GM10847 (cell line): ENCODE data around the gene TRIM72.

Experiments used
- POLR2A ChIP-seq: IDR thresholded peaks from 2 replicates; pipeline ENCODE4 v1.6.1; 2011; ENCODE audit not compliant: insufficient read length; ENCODE audit errors: extremely low read depth

Gene TRIM72

DNA sequence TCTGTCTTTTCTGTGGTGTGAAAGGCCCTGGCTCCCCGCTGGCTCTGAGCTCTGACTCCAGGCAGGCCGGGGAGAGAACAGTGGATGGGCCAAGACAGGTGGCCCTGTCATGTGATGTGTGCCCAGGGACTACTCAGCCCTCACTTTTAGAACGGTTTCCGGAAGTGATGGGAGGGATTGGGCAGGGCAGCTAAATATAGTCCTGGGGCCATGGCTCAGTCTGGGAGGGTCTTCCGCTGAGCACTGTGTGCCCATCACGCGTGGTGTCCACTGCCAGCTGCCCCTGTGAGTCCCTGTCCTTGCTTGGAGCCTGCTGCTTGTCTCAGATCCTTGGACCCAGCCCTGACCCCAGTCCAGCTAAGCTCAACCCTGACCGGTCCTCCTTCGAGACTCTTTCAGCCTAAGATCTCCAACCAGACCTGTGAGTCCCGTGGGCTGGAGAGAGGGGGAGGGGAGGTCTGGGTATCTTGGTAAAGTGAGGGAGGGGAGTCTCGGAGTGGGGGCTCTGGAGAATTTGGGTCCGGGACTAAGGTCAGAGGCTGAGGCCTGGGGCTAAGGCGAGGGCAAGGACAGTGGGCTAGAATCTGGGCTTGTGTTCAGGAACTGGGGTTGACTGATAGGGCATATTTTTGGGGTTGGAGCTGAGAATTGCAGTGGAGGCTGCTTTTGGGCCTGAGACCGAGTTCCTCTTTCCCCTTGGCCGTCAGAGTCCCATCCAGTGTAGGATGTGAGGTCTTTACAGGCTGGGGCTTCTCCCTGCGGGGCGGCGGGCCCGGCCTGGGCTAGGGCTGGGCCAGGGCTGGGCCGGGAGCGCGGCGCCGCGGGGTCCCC is at the start of gene TRIM72:
Gene TRIM72 (plus strand): TSS at position 243 of the 831 bp plus-strand sequence. CDS start 620 bp downstream, outside the sequence.
- TF ChIP-seq POLR2A, result no peak

DNA sequence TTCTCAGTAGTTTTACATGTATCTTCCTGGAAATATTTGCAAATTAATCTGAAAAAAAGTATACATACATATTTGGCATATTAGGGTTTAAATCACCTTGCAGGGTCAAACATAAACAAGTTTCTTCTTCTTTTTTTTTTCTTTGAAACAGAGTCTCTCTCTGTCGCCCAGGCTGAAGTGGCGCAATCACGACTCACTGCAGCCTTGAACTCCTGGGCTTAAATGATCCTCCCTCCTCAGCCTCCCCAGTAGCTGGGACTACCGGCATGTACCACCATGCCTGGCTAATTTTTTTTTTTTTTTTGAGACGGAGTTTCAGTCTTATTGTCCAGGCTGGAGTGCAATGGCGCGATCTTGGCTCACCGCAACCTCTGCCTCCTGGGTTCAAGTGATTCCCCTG is 46.6 kb upstream of the TRIM72 start:
- no peak for TF ChIP-seq POLR2A

- TF ChIP-seq POLR2A, result no peak
Measured at GRCh38 chr16:31168848-31169247, 45.1 kb upstream of the TRIM72 start.

GRCh38 chr16:31177136-31177535 is 36.8 kb upstream of the TRIM72 start:
- TF ChIP-seq POLR2A, result no peak

- TF ChIP-seq POLR2A, result no peak
Measured at GRCh38 chr16:31179219-31179746, 34.6 kb upstream of the TRIM72 start.

DNA sequence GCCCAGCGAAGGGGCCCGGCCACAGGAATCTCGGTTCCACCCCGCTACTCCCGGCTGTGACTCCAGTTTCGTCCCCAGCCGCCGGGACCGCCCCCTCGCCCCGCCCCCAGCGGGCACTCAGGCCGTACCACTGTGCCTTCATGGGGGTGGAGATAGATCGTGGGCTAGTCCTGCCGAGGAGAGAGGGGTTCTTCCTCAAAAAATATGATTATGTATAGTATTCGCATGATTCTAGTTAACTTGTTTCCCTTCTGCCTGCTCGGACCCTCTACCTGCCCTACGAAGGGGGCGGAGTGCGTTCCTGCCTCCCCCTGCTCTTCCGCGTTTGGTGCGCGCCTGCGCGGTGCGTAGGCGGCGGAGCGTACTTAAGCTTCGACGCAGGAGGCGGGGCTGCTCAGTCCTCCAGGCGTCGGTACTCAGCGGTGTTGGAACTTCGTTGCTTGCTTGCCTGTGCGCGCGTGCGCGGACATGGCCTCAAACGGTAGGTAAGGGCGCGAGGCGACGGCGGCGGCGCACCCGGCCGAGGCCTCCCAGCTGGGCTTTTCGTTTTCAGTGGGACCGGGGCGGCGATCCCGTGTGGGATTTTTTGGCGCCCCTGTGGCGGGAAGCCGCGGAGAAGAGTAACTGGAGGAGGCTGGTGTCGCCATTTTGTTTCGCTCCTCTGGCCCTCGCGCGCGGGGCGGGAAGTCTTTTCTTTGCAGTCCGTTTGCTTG is 34.0 kb upstream of the TRIM72 start, which contains the start of gene FUS:
Gene FUS (plus strand): TSS at position 393 of the 713 bp plus-strand sequence. CDS start 76 bp downstream, at position 469.
- TF ChIP-seq POLR2A, result peak; percentile 100

GRCh38 chr16:31181102-31181830 is 32.7 kb upstream of the TRIM72 start:
- TF ChIP-seq POLR2A, result no peak

- TF ChIP-seq POLR2A, result no peak
Measured at GRCh38 chr16:31182391-31182790, 31.5 kb upstream of the TRIM72 start.

DNA sequence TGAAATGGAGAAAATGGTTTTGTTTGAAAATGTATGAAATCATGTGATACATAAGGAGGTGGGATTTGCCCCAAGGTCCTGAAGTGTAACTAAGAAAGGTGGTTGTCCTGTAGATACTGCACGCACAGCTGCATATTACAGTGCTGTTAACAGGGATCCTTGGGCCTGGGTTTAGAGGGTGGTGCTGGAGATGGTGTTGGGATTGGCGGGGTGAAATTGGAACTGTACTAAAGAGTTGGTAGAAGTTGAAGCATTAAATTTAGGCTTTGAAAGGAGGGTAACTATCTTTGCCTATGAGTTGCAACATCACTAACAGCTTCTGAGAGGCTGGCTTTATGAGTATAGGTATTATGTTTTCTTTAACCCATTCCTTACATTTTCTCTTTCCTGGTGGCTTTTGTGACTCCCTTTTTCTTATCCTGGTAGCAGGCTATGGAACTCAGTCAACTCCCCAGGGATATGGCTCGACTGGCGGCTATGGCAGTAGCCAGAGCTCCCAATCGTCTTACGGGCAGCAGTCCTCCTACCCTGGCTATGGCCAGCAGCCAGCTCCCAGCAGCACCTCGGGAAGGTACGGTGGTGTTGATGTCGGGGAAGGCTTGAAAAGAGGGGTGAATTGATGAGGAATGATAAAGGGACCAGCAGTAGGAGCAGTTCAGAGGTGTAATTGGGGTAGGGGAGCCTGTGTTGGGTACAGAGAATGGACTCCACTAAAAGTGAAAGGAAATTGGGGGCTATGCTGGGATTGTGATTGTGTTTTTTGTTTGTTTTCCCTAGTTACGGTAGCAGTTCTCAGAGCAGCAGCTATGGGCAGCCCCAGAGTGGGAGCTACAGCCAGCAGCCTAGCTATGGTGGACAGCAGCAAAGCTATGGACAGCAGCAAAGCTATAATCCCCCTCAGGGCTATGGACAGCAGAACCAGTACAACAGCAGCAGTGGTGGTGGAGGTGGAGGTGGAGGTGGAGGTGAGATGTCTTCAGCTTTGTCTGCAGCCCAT is 30.2 kb upstream of the TRIM72 start:
- no peak for TF ChIP-seq POLR2A

DNA sequence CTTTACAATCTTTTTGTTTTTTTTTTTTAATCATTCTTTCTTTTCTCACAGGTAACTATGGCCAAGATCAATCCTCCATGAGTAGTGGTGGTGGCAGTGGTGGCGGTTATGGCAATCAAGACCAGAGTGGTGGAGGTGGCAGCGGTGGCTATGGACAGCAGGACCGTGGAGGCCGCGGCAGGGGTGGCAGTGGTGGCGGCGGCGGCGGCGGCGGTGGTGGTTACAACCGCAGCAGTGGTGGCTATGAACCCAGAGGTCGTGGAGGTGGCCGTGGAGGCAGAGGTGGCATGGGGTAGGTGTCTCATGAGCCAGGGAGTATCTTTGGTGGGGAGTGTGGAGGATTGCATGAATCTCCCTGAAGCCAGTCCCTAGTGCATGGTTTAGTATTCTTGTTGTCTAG is 29.0 kb upstream of the TRIM72 start:
- no peak for TF ChIP-seq POLR2A

GRCh38 chr16:31185339-31185738 is 28.6 kb upstream of the TRIM72 start:
- TF ChIP-seq POLR2A, result no peak

GRCh38 chr16:31186176-31186575 is 27.7 kb upstream of the TRIM72 start:
- TF ChIP-seq POLR2A, result no peak

DNA sequence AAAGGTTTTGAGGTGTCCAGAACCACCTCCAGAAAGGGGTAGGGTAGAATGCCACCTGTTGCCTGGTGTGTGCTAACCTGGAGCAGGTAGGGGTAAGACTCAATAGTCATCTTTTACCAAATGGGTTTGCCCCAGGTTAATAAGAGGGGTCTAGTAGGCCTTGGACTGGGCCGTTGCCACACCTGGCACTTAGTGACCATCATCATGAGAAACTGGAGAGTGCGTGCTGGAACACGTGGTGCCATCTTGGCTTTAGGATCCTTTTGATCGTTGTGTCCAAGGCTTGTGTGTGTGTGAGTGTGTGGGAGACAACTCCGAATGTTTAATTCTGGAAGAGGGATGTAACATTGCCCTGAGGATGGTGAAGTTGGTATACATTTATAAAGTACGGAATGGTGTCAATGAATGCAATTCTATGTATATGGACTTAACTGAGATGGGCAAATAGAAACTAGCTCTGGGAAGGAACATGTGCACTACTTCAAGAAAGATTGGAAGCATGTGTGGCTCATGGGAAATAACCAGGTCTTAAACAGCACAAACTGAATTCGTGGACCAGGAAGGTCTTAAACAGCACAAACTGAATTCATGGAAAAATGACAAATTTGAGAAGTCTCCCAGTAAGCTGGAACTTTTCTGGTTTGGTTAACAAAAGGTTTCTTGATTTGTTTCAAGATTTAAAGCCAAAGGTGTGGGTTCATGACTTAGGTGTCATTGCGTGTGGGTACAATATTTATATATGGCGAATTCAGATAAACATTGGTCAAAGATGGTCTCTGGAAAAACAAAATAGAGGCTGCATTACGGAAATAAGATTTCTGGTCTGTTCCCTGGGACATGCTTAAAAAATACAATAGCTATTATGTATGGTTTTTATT is 26.8 kb upstream of the TRIM72 start:
- TF ChIP-seq POLR2A, result no peak

- TF ChIP-seq POLR2A, result no peak
Measured at GRCh38 chr16:31187808-31188189, 26.1 kb upstream of the TRIM72 start.
